DMS 273 treated with DMSO at 0.1 percent for 48 hours (cell line): Measurements from ENCODE around the gene TGFBRAP1.

Experiments
- DNase-seq: peaks from one replicate; lab custom pipeline; 2025; lab: John Stamatoyannopoulos, UW

TGFBRAP1 gene

DNA sequence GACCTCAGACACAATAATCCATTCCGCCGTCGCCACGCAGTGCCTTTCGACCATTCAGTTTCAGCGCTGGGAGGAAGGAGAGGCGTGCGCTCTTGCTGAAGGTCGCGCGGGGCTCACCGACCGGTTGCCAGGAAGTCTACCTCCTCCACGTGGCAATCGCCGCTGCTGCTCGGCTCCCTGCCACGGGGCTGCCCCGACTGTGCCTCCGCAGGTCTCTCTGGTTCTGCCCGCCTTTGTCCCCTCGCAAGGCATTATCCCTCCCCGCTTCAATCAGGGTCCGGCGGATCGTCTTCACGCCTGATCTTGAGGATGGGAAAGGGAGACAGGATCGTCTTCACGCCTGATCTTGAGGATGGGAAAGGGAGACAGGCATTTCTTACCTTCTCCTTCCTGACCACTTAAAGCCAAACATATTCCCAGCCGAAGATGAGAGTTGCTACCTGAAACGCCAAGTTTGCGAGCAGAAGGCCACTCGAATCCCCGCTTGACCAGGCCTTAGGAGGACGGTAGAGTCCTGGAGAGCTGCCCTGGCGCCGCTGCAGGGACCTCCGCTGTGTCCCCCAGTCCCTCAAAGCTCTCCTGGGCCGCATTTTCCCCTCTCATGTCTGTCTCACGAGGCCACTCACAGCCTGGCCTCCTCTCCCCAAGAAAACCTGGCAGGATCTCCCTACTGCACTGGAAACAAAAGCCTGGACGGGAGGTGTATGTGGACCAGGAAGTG is 92.3 kb downstream of the TGFBRAP1 start:
- no peak for DNase-seq

GRCh38 chr2:105236060-105236424 is 93.5 kb downstream of the TGFBRAP1 start:
- no peak for DNase-seq

DNA sequence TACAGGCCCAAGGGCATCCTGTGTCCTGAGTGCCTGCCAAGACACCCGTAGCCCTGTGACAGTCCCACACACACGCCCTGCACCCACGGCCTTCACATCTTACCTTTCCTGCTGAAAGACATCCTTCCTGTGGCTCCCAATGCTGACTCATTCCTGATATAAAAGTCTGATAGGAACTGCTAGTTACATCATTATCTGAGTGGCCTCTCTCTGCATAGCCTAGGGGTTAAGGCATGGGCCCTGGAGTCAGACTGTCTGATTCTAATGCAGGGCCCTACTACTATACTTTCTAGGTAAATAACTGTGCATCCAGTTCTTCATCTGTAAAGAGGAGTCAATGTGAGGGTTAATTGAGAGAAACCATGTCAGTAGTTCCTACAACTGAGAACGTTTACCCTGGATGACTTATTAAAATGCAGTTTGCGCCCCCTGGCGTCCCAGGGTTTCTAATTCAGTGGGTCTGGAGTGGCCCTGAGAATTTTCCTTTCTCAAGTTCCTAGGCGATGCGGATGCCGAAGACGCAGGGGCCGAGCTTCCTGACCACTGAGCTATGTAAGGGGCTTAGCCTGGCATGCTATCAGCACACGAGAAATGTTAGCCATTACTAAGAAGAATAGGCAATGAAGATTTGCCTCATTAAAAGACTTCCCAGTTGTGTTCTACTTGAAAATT is 94.0 kb downstream of the TGFBRAP1 start:
- DNase-seq = peak; percentile 23

- no peak for DNase-seq
Measured at GRCh38 chr2:105231232-105231619, 98.3 kb downstream of the TGFBRAP1 start.

GRCh38 chr2:105224444-105224843 is 105.1 kb downstream of the TGFBRAP1 start:
- no peak for DNase-seq

DNA sequence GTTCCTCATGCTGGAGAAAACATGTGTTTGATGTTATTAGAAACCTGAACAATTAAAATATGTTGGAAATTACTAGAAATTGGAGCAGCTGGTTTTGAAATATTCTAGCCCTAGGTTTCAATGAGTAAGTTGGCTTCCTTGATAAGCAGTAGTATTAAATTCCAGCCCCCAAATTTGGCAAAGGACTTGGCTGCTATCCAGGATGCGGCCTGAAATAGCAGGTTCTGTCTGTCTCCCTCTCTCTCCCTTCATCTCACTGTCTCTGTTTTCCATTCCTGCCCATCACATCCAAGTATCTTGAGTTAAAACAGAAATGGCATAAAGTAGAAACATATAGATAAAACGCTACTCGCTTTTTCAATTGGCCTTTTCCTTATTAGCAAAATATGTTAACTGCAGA is 108.9 kb downstream of the TGFBRAP1 start:
- no peak for DNase-seq

DNA sequence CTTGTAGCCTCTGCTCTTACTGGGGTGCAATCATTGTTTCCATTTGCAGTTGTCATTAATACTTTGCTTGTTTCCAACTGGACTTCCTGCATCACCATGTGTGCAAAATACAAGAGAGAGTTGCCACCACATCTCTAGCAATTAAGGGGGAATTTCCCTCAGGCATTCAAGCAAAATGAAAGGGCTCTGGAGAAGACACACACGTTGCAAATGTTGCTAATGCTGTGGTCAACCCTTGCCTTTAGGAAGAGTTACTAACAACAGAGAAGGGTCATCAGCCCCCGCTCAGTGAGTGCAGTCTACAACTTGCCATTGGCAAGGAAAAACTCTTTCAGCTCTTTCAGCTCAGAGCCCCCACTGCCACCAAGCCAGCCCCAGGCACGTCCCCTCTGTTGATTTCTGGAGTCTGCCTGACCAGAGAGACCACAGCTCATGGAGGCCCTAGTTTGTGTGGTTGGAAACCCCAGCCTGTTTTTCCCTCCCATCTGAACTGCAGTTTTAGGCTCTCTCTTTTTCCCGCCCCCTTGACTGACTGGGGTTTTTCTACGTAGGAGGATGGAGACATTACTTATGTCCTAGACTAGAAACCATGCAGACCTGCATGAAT is 113.8 kb downstream of the TGFBRAP1 start:
- no peak for DNase-seq
